ENCODE measurements around the gene MED12.

DNA sequence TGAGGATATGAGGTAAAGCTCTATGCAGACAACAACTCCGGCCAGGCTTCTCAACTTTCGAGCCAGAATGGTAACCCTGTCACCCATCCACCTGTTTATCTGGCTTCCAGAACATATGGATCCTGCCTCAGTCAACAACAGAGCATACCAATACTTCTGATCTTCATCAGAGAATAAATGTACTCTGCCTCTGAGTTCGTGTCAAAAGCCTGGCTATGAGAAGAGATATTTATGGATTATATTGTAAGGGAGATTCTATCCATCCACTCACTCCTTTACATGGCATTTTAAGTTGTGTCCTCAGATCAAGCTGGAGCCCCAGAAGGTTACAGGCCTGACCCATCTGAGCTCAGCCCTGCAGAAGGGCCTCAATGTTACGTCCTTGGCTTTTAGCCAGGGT, 32.5 kb upstream of the MED12 start:
- TF ChIP-seq POLR2A (IDR thresholded peaks at IDR 0.05; ENCODE audit: low read length) (no peak), GATA1 (IDR thresholded peaks at IDR 0.05; ENCODE audit: low read depth, low read length) (no peak)
